Smooth muscle cell (in vitro differentiated cells): ENCODE measurements around the gene ALKAL2. TPM values are rescaled to one million over a fixed set of nuclear protein-coding genes. Genes with fewer than 3 reads are reported as not detected.
A peak's percentile ranks its signal among the peaks of the same experiment; 100 is the strongest.
"Not testable (repeated sequence)": the region's sequence is repeated elsewhere in the genome, so short reads cannot be mapped to it uniquely, and the experiment has no call there.

Source experiments
- DNase-seq: peaks from one replicate; lab custom pipeline; 2025; ENCODE audit not compliant: unreplicated experiment; lab: John Stamatoyannopoulos, UW
- H2AFZ ChIP-seq: fragments of 200-600 bp; sonication (generic); 2 replicates; pipeline ENCODE4 v1.6.0; 2016; ENCODE audit warnings: antibody characterized with exemption, low read depth, mild to moderate bottlenecking
- H3F3A ChIP-seq: fragments of 200-600 bp; sonication (generic); 2 replicates; pipeline ENCODE4 v1.6.0; 2017; ENCODE audit warnings: antibody characterized with exemption, low read depth
- H3K27ac ChIP-seq: fragments of 200-600 bp; sonication (generic); 2 replicates; pipeline ENCODE4 v1.5.1; 2016; ENCODE audit warnings: low read depth, mild to moderate bottlenecking
- H3K27me3 ChIP-seq: fragments of 200-600 bp; sonication (generic); 2 replicates; pipeline ENCODE4 v1.6.1; 2016; ENCODE audit warnings: low read depth, mild to moderate bottlenecking
- H3K36me3 ChIP-seq: fragments of 200-600 bp; sonication (generic); 2 replicates; pipeline ENCODE4 v1.5.1; 2016; ENCODE audit warnings: low read depth
- H3K4me1 ChIP-seq: fragments of 200-600 bp; sonication (generic); 2 replicates; pipeline ENCODE4 v1.5.1; 2016; ENCODE audit warnings: low read depth
- H3K4me2 ChIP-seq: fragments of 200-600 bp; sonication (generic); 2 replicates; pipeline ENCODE4 v1.6.0; 2016; ENCODE audit warnings: mild to moderate bottlenecking
- H3K4me3 ChIP-seq: fragments of 200-600 bp; sonication (generic); 2 replicates; pipeline ENCODE4 v1.5.1; 2016; ENCODE audit warnings: mild to moderate bottlenecking
- H3K79me2 ChIP-seq: fragments of 200-600 bp; sonication (generic); 2 replicates; pipeline ENCODE4 v1.6.0; 2016; ENCODE audit warnings: low read depth, mild to moderate bottlenecking
- H3K9ac ChIP-seq: fragments of 200-600 bp; sonication (generic); 2 replicates; pipeline ENCODE4 v1.6.0; 2016; ENCODE audit warnings: low read depth
- H3K9me3 ChIP-seq: fragments of 200-600 bp; sonication (generic); replicated peaks from 2 replicates; pipeline ENCODE4 v1.5.1; 2016; ENCODE audit warnings: low read depth
- H4K20me1 ChIP-seq: fragments of 200-600 bp; sonication (generic); 2 replicates; pipeline ENCODE4 v1.6.0; 2016; ENCODE audit warnings: low read depth
- WGBS: methylation state at CpG from one replicate; pipeline ENCODE4 v1.1.7; 2016; ENCODE audit warnings: low lambda C conversion rate; 5-methylcytosine and 5-hydroxymethylcytosine counted together
- polyA plus RNA-seq: library from polyadenylated mRNA; unstranded; fragments of >200 nt; fragmentation: Nextera tagmentation; extraction: Ambion mirVana; gene quantifications from 2 replicates; pipeline ENCODE4 v1.2.1, GENCODE V29; 2016
- total RNA-seq: library from RNA; depleted of rRNA; stranded (reverse); fragments of >200 nt; gene quantifications from 2 replicates; pipeline ENCODE4 v1.2.3, GENCODE V29; 2014
- TF ChIP-seq, protein P1 (sequence below): fragments of 200-600 bp; sonication (generic); IDR thresholded peaks from 2 replicates; pipeline ENCODE4 v1.5.1; 2017; ENCODE audit warnings: borderline replicate concordance, mild to moderate bottlenecking, antibody characterized with exemption; ENCODE audit not compliant: insufficient read depth, poor library complexity, severe bottlenecking

The ALKAL2 gene, protein sequence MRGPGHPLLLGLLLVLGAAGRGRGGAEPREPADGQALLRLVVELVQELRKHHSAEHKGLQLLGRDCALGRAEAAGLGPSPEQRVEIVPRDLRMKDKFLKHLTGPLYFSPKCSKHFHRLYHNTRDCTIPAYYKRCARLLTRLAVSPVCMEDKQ
- total RNA-seq: 0.67 TPM in 1 of 2 replicates, not detected in the other
- polyA plus RNA-seq: 0.58 and 1.7 TPM in 2 replicates

DNA sequence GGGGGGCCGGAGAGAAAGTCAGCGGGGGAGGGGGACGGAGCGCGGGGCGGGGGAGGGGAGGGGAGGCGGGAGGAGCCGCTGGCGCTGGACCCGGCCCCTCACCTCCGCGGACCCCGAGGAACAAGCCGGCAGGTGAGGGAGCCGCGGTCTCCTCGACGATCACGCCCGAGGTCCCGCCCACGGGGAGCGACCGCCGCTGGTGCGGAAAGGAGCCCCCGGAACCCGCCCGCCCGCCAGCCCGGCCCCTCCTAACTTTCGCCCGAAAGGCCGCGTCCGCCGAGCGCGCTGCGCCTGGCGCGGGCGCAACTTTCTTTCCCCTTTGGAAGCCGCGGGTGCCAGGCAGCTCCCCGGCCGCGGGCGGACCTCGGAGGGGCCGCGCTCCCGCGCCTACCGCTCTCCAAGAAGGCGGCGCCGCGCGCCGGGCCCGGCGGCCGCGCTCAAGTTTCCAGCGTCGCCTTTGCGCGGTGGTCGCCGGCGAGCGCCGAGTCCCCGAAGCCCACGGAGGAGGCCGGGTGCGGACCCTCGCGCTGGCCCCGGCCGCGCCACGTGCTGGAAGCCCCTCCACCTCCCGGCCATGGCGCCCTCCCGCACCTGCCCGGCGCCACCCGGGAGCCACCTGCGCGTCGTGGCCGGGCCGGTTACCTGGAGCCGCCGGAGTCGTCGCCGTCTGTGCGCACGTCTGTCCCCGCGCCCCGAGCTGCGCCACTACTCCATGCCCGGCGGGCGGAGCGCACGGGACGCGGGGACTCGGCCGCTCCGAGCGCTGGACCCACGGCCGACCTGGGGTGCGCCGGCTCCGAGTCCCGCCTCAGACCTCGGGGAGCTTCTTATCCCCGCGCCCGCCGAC lies at the start of gene ALKAL2:
Gene ALKAL2, minus strand, starts transcription at position 181 of the 847 bp plus-strand sequence. CDS start 256 bp downstream, outside the sequence.
- DNase-seq: no peak
- no peak within 1 kb of the TSS for H3K27ac ChIP-seq
- H2AFZ ChIP-seq: no peak within 1 kb of the TSS
- TF ChIP-seq, protein P1, sequence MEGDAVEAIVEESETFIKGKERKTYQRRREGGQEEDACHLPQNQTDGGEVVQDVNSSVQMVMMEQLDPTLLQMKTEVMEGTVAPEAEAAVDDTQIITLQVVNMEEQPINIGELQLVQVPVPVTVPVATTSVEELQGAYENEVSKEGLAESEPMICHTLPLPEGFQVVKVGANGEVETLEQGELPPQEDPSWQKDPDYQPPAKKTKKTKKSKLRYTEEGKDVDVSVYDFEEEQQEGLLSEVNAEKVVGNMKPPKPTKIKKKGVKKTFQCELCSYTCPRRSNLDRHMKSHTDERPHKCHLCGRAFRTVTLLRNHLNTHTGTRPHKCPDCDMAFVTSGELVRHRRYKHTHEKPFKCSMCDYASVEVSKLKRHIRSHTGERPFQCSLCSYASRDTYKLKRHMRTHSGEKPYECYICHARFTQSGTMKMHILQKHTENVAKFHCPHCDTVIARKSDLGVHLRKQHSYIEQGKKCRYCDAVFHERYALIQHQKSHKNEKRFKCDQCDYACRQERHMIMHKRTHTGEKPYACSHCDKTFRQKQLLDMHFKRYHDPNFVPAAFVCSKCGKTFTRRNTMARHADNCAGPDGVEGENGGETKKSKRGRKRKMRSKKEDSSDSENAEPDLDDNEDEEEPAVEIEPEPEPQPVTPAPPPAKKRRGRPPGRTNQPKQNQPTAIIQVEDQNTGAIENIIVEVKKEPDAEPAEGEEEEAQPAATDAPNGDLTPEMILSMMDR: no peak
- peaks cover 22% of the 10 kb centered on the region for H3K4me1 ChIP-seq
- WGBS: 3% methylated on average over 86 of the region's 128 CpGs
- H3K79me2 ChIP-seq: no peaks in the 10 kb centered on the region
- peaks cover 41% of the 10 kb centered on the region for H4K20me1 ChIP-seq
- H3K9ac ChIP-seq: no peak within 1 kb of the TSS
- peak within 1 kb of the TSS; percentile 98 for H3K4me2 ChIP-seq
- peak within 1 kb of the TSS; percentile 68 for H3K4me3 ChIP-seq
- no peaks in the 10 kb centered on the region for H3K9me3 ChIP-seq
- peaks cover 8% of the 10 kb centered on the region for H3F3A ChIP-seq
- no peaks in the 10 kb centered on the region for H3K36me3 ChIP-seq
- peaks cover 79% of the 10 kb centered on the region for H3K27me3 ChIP-seq

DNA sequence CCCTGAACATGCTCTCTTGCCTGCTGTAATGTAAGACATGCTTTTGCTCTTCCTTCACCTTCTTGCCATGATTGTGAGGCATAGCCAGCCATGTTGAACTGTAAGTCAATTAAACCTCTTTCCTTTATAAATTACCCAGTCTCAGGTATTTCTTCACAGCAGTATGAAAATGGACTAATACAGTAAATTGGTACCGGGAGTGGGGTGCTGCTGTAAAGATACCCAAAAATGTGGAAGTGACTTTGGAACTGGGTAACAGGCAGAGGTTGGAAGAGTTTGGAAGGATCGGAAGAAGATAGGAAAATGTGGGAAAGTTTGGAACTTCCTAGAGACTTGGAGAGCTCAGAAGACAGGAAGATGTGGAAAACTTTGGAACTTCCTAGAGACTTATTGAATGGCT lies 49.1 kb upstream of the ALKAL2 start:
- not testable (repeated sequence) for H3F3A ChIP-seq, H3K4me3 ChIP-seq, H3K9ac ChIP-seq, H2AFZ ChIP-seq, H3K27ac ChIP-seq, DNase-seq, H3K4me2 ChIP-seq, H3K79me2 ChIP-seq, H3K9me3 ChIP-seq, H3K27me3 ChIP-seq, H4K20me1 ChIP-seq, H3K4me1 ChIP-seq, H3K36me3 ChIP-seq
- 90% methylated on average over 2 of the region's 2 CpGs for WGBS

DNA sequence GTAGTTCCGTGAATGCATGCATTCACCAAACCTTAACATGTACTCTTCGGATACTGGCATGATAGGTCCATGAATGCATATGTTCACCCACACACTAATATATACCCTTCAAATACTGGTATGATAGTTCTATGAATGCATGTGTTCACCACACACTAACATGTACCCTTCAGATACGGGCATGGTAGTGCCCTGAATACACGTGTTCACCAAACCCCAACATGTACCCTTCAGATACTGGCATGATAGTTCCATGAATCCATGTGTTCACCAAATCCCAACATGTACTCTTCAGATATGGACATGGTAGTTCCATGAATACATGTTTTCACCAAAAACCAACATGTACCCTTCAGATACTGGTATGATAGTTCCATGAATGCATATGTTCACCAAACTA lies 48.5 kb upstream of the ALKAL2 start:
- Histone ChIP-seq H3K27ac (no peak overlapping the region), H2AFZ (no peak overlapping the region), H3K9me3 (no peaks in the 10 kb centered on the region), H3K79me2 (no peaks in the 10 kb centered on the region), H3K4me1 (no peaks in the 10 kb centered on the region), H3K9ac (no peak overlapping the region), H4K20me1 (no peaks in the 10 kb centered on the region), H3K4me2 (no peak overlapping the region), H3F3A (no peaks in the 10 kb centered on the region), H3K27me3 (no peaks in the 10 kb centered on the region), H3K36me3 (no peaks in the 10 kb centered on the region), H3K4me3 (no peak overlapping the region)
- TF ChIP-seq, protein P1: no peak
- no peak for DNase-seq
- 80% methylated on average over 4 of the region's 4 CpGs for WGBS

DNA sequence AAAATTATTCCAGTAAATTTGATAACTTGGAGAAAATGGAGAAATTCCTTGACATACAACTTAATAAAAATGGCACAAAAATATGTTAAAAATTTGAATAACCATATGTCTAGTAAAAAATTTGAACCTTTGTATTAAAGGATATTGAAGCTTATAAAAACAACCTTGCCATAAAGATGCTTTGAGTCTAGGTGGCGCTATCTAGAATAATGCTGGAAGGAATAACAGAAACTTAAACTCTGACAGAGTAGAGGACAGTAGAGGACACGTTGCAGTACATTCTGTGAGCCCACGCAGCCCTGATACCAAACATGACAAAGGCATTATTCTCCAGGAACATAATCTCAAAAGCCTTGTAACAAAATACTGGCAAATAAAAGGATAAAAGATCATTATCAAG lies 44.7 kb upstream of the ALKAL2 start:
- Histone ChIP-seq H3F3A (no peaks in the 10 kb centered on the region), H4K20me1 (no peaks in the 10 kb centered on the region), H2AFZ (no peak overlapping the region), H3K27me3 (no peaks in the 10 kb centered on the region), H3K4me3 (no peak overlapping the region), H3K27ac (no peak overlapping the region), H3K4me1 (no peaks in the 10 kb centered on the region), H3K79me2 (no peaks in the 10 kb centered on the region), H3K9me3 (no peaks in the 10 kb centered on the region), H3K9ac (no peak overlapping the region), H3K4me2 (no peak overlapping the region), H3K36me3 (no peaks in the 10 kb centered on the region)
- DNase-seq: no peak
- WGBS: 43% methylated on average over 3 of the region's 3 CpGs
- TF ChIP-seq, protein P1: no peak
